HG03439 (cell line): ENCODE data around the gene CTXND1.
A peak's percentile ranks its signal among the peaks of the same experiment; 100 is the strongest.

Experiments used
- ATAC-seq: cut with Tn5 transposase; IDR thresholded peaks from one replicate; pipeline ENCODE4 v1.9.1; 2021; ENCODE audit warnings: mild to moderate bottlenecking, moderate library complexity; ENCODE audit not compliant: unreplicated experiment

Gene CTXND1

DNA sequence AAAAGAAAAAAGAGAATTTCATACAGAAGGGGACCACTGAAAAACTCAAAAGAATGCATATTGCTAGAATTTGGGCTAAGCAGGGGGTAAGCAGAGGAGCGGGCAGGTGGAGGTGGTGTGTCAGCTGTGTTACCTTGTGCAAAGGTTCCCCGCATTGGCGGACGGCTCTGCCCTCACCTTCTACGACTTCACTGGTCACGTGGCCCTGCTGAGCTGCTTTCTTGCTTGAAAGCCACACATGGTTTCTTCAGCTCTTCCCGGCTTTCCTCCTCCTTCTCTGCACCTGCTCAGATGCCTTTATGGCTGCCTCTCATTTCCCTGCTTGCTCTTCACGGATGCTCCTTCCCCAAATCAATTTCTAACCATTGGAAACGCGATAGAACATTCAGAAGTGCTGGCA, 68.7 kb downstream of the CTXND1 start:
- no peak for ATAC-seq

GRCh38 chr15:80182611-80183261, 69.3 kb downstream of the CTXND1 start:
- no peak for ATAC-seq

- no peak for ATAC-seq
These were observed 71.0 kb downstream of the CTXND1 start for GRCh38 chr15:80180986-80181385.

GRCh38 chr15:80180468-80180867, 71.5 kb downstream of the CTXND1 start:
- no peak for ATAC-seq

DNA sequence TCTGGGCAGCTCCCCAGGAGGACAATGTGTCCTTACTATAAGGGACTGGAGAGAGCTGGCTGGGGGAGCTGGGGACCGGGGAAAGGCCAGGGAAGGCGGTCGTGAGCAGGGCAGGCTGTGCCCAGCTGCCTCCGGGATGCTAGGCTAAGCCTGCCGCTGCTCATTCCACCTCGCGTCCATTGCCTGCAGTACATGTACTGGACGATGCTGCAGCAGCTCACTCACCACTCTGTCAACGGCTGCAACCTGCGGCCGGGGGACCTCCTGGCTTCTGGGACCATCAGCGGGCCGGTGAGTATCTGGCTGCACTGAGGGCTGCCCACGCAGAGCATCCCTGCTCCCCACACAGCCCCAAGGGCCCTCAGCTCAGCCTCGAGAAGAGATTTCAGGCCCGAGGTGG, 72.1 kb downstream of the CTXND1 start:
- no peak for ATAC-seq

DNA sequence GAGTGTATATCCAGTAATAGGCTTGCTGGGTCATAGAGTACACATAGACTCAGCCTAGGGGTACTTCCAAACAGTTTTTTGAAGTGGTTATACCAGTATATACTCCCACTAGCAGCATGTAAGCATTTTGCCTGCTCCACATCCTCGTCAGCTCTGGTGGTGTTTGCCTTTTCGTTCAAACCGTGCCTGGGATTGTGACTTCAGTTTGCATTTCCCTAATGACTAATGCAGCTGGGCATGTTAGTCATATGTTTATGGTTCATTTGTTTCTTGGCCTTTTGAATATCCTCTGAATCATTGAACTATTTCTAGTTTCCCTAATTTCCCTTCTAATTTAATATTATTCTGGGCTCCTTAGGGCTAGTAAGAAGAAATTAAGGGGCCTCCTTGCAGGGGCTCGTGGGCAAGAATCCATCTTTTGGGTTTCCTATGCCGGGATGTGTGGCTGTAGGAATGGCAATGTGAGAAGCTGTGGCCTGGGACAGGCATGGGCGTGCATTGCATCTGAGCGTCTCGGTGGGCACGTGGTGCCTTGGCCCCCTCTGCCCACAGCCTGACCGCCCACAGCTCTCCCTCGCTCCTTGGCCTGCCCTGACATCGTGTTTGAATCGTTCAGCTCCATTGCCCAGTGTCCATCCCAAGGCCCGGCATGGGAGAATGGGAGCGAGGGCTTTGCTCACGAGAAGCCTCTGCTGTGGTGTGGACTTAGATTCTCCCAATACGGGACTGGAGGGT, 72.8 kb downstream of the CTXND1 start:
- no peak for ATAC-seq

DNA sequence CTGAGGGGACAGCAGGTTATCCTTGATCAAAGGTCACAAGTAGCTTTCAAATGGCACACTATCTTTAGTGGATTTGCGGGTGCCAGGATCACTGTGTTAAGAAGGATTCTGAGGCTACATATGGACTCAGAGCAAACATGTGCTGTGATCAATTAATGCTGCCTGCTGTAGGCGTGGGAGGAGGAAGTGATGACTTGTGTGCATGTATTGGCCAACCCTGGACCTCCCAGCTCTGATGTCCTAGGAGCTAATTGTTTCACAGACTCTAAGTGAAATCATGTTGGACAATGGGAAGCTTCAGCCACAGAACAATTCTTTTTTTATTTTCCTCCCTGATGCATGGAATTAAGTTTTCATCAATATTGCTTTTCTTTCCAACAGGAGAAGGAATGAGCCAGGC, 74.9 kb downstream of the CTXND1 start:
- ATAC-seq = no peak

DNA sequence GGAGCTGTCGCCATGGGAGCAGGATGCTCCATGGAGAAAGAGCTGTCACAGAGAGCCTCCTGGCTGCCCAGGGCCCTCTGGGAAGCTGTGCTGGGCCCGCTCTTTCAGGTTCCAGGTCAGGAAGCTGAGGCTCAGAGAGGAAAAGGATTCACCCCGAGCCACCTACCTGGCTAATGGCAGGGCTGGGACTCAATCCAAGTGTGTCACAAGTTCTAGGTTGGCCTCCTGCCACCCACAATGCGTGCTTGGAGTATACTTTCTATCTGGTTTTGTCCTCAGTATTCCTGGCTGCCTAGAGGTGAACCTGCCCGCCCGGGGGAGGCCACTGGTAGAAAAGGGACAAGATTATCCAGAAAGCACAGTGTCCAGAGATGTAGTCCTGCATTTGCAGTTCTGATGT, 75.6 kb downstream of the CTXND1 start:
- no peak for ATAC-seq

GRCh38 chr15:80175436-80175835, 76.6 kb downstream of the CTXND1 start:
- no peak for ATAC-seq

DNA sequence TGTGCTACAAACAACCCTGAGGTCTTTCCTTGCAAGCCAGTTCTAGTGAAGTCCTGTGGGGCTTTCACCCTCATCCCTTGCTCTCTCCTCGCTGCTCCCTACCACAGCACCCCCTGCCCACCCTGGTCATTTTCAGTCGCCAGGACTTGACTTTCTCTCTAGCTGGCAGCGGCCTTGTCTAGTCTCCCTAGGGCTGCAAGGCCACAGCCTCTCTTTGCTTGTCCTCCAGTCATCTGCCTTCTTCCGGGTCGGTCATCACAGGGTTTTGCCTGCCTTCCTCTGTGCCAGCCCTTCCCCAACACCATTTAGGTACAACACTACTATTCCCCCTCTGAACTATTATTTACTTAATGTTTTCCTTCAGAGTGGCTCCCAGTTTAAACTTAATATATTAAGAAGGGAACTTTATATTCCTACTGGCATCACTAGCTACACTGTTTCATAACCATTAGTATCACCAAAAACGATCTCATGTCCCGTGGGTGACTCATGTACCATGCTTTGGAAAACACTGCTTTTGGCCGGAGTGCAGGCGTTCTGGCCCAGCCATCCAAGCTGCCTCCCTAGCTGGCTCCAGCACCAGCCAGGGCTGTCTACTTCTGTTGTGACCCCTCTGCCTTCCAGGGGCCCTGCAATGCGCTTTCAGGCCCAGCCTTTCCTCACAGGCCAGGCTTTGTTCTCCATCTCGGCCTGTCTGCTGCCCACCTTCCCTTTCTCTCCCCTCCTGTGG, 77.8 kb downstream of the CTXND1 start:
- no peak for ATAC-seq

DNA sequence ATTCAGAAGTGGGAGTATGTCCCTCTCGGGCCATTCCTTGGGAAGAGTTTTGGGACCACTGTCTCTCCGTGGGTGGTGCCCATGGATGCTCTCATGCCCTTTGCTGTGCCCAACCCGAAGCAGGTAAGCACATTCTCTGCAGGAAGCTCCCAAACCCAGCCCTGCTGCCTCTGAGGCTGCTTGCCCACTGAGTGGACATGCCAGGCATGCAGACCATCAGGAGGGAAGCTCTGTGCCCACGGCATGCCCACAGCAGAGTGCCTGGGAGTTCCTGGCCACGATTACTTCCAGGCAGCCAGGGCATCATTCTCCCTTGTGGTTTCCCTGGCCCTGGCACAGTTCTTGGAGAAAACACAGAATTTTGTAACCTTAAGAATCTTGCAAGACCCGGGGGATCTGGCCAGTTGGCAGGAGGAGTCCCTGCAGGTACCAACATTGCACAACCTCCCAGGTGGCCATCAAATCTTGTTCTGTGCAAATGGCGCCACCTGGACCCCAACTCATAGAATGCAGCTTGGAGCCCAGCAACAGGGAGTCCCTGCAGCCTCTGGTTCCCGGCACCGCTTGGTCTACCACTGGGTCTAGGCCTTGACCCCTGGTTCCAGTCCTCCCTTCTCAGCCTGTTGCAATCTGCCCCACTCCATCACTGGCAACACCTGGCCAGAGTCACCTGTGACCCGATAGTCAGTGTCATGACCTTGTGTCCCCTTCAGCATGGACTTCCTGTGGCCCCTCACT, 78.8 kb downstream of the CTXND1 start:
- ATAC-seq = peak; percentile 69

DNA sequence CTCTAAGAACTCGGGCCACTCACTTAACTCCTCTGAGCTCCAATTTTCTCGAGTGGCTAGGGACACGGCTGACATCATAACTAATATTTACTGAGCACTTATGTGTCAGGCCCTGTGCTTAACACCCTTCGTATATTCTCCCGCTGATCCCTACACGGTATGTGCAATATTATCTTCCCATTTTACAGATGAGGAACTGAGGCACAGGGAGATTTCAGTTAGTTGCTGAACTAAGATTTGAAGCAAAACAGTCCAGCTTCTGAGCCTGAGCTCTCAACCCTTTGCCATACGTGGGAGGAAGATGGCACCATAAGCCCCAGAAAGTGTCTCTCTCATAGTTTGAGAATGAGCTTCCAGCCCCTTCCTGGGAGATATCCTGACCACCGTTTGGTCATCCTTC, 79.6 kb downstream of the CTXND1 start:
- no peak for ATAC-seq

DNA sequence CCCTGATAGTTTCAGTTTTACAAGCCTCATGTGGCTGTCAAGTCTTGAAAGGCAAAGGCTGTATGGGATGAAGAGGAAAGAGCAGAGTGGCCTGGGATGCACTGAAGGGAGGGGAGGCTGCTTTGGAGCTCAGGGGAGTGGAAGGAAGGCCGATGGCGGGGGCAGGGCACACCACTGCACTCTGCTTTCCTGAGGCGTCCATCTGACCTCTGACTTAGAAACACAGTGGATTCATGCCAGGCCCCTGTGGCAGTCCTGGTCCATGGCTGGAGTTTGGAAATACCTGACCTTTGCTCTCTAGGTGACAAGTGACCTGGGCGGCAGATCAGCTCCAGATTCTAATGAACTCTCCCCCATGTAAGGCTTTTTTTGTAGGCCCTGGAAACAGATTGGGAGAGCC, 80.2 kb downstream of the CTXND1 start:
- ATAC-seq = no peak

GRCh38 chr15:80170596-80170995, 81.4 kb downstream of the CTXND1 start:
- no peak for ATAC-seq

DNA sequence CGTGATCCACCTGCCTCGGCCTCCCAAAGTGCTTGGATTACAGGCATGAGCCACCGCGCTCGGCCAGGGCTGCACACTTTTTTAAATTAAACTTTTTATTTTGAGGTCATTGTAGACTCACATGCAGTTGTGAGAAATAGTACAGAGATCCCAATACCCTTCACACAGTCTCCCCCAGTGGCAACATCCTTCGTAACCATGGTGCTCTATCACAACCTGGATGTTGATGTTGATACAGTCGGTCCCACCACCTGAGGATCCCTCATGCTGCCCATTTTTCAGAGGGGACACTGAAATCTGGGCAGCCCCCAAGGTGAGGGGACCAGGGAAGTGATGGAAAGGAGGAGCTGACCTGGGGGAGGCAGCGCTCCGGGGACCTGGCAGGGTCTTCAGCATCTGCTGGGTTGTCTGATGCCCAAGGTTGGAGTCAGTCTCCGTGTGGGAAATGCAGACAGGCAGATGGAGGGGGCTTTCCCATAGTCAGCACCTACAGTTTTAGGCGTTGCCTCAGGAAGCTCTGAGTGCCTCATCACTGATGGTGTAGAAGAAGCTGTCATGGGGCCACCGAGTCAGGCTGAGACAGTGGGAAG, 82.2 kb downstream of the CTXND1 start:
- ATAC-seq = no peak

DNA sequence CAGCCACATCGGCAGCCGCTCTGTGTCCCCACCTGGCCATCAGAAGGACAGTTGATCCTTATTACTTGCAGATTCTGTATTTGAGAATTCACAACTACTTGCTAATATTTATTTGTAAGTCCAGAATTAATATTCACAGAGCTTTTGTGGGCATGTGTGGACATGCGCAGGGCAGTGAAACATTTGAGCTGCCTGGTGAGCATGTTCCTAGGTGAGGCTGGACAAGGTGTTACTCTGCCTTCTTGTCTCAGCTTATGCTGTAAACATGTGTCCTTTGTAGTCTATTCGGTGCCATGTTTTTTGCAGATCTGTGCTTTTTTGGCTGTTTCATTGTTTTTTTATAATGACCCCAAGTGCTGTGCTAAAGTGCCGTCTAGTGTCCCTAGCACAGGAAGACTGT, 83.6 kb downstream of the CTXND1 start:
- ATAC-seq = no peak

DNA sequence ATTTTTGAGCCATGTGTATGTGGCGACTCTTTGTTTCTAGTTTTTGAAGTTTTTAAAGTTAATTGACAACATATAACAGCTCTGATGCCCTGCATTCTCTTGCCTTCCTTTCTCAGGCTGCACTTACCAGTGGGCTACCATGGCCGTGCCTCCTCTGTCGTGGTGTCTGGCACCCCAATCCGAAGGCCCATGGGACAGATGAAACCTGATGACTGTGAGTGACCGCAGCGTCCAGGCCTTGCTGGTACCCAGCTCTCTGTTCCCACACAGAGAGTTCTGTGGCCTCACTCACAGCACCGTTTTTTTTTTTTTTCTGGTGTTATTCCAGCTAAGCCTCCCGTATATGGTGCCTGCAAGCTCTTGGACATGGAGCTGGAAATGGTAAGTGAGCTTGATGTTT, 84.1 kb downstream of the CTXND1 start:
- ATAC-seq = no peak

DNA sequence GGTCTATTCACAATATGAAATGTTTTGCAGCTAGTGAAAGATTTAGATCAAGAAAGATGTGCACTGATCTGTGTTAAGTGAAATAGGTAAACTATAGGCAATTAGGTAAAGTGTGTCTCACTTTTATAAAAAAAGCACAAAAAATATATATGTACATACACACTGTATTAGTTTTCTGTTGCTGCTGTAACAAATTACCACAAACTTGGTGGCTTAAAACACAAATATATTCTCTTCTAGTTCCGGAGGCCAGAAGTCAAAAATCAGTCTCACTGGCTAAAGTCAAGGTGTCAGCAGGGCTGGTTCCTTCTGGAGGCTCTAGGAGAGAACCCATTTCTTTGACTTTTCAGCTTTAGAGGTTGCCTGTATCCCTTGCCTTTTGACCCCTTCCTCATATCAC, 88.1 kb downstream of the CTXND1 start:
- ATAC-seq = no peak

- no peak for ATAC-seq
These were observed 88.8 kb downstream of the CTXND1 start for GRCh38 chr15:80163217-80163616.

DNA sequence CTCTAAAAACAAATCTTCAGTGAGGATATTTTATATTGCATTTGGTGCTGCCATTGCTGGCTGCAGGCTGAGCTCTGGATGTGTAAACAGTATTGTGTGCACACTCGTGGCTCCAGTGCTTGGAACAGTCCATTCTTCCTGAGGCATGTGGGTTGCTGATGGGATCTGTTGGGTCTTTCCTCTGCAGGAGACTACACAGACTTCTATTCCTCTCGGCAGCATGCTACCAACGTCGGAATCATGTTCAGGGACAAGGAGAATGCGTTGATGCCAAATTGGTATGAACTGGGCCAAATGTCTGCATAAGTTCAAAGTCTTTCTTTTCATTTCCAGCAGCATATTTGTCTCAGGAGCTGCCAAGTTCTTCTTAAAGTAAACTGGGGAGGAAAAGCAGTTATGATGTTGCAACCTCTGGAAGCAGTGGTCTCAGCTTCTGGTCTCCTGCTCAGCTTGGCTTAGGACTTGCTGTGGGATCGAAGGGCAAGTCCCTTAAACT, 89.9 kb downstream of the CTXND1 start:
- no peak for ATAC-seq

- no peak for ATAC-seq
These were observed 90.5 kb downstream of the CTXND1 start for GRCh38 chr15:80161468-80162016.
